ENCODE results near the gene ADORA2B.

ADORA2B gene

GRCh38 chr17:15920758-15921239, 24.1 kb upstream of the ADORA2B start:
- peak; percentile 65 for DNase-seq (ENCODE audit: low spot score)
- H3K27ac ChIP-seq, result peak overlapping the region; percentile 71
- ChIA-PET POLR2A (ENCODE audit: low non-redundant PET) (no interaction called here), CTCF (interaction anchor here (0.6 kb wide), 1 partner anchor 21 kb away, joined by 3 read pairs; no protein-coding TSS in a partner anchor)
- TF ChIP-seq CTCF (conservative IDR thresholded peaks at IDR 0.05; ENCODE audit: low read depth), result no peak

- TF ChIP-seq CTCF (conservative IDR thresholded peaks at IDR 0.05; ENCODE audit: low read depth), result no peak
- no peak overlapping the region for H3K27ac ChIP-seq
- ChIA-PET CTCF (interaction anchor here (0.6 to 0.7 kb wide), 2 partner anchors 22 to 131 kb away, joined by 3 read pairs; no protein-coding TSS in a partner anchor), POLR2A (ENCODE audit: low non-redundant PET) (no interaction called here)
- DNase-seq (ENCODE audit: low spot score), result no peak
Measured at GRCh38 chr17:15921640-15922039, 23.3 kb upstream of the ADORA2B start.

GRCh38 chr17:15922586-15922985, 22.3 kb upstream of the ADORA2B start:
- TF ChIP-seq CTCF (conservative IDR thresholded peaks at IDR 0.05; ENCODE audit: low read depth), result no peak
- CTCF ChIA-PET, result no interaction called here

GRCh38 chr17:15926039-15926740, 18.7 kb upstream of the ADORA2B start:
- no peak for DNase-seq (ENCODE audit: low spot score)
- TF ChIP-seq CTCF (conservative IDR thresholded peaks at IDR 0.05; ENCODE audit: low read depth), result no peak
- H3K27ac ChIP-seq, result no peak overlapping the region
- CTCF ChIA-PET, result no interaction called here
- POLR2A ChIA-PET (ENCODE audit: low non-redundant PET), result no interaction called here

More at GRCh38 chr17:15922586-15922985, 22.3 kb upstream of the ADORA2B start:
- POLR2A ChIA-PET (ENCODE audit: low non-redundant PET), result no interaction called here
- DNase-seq (ENCODE audit: low spot score), result no peak
- no peak overlapping the region for H3K27ac ChIP-seq

GRCh38 chr17:15928286-15928785, 16.6 kb upstream of the ADORA2B start:
- TF ChIP-seq CTCF (conservative IDR thresholded peaks at IDR 0.05; ENCODE audit: low read depth), result no peak
- CTCF ChIA-PET, result no interaction called here
- POLR2A ChIA-PET (ENCODE audit: low non-redundant PET), result no interaction called here
- no peak for DNase-seq (ENCODE audit: low spot score)
- no peak overlapping the region for H3K27ac ChIP-seq

- ChIA-PET CTCF (interaction anchor here (0.6 kb wide), 1 partner anchor 61 kb away, joined by 3 read pairs; no protein-coding TSS in a partner anchor), POLR2A (ENCODE audit: low non-redundant PET) (interaction anchor here (0.5 kb wide), 1 partner anchor 15 kb away, joined by 10 read pairs; no protein-coding TSS in a partner anchor)
- DNase-seq (ENCODE audit: low spot score), result no peak
- no peak for TF ChIP-seq CTCF (conservative IDR thresholded peaks at IDR 0.05; ENCODE audit: low read depth)
- H3K27ac ChIP-seq, result no peak overlapping the region
Measured at GRCh38 chr17:15929941-15930340, 15.0 kb upstream of the ADORA2B start.
